ENCODE data around the gene OSBP2.

GRCh38 chr22:30908051-30908461 lies 213.4 kb downstream of the OSBP2 start:
- TF ChIP-seq CTCF (IDR thresholded peaks at IDR 0.05) = no peak
- TF ChIP-seq POLR2A (IDR thresholded peaks at IDR 0.05) = no peak
